EL (cell line): ENCODE measurements around the gene NR2E1.
A peak's percentile ranks its signal among the peaks of the same experiment; 100 is the strongest.

Source experiments
- DNase-seq: peaks from one replicate; pipeline ENCODE4 v3.0.0-alpha.2; 2016

Gene NR2E1

GRCh38 chr6:108165714-108166663 lies at the start of gene NR2E1:
Gene NR2E1 (plus strand): TSS chr6:108166022. CDS start chr6:108166766, 744 bp downstream.
- DNase-seq, result peak; percentile 32

- DNase-seq, result no peak
Measured at GRCh38 chr6:108116546-108117426, 49.0 kb upstream of the NR2E1 start.

GRCh38 chr6:108117427-108118358 lies 48.1 kb upstream of the NR2E1 start:
- DNase-seq, result peak; percentile 57

GRCh38 chr6:108118359-108118724 lies 47.5 kb upstream of the NR2E1 start:
- DNase-seq, result no peak

GRCh38 chr6:108118810-108119768 lies 46.7 kb upstream of the NR2E1 start:
- DNase-seq, result peak; percentile 32

- no peak for DNase-seq
Measured at GRCh38 chr6:108119769-108120141, 46.1 kb upstream of the NR2E1 start.

- no peak for DNase-seq
Measured at GRCh38 chr6:108120311-108120710, 45.5 kb upstream of the NR2E1 start.

- DNase-seq, result no peak
Measured at GRCh38 chr6:108121612-108122011, 44.2 kb upstream of the NR2E1 start.

- no peak for DNase-seq
Measured at GRCh38 chr6:108123481-108123929, 42.3 kb upstream of the NR2E1 start.

GRCh38 chr6:108123946-108124345 lies 41.9 kb upstream of the NR2E1 start:
- DNase-seq, result no peak

GRCh38 chr6:108127056-108127455 lies 38.8 kb upstream of the NR2E1 start:
- no peak for DNase-seq

- DNase-seq, result peak; percentile 38
Measured at GRCh38 chr6:108127826-108128225, 38.0 kb upstream of the NR2E1 start.

- no peak for DNase-seq
Measured at GRCh38 chr6:108130262-108130661, 35.6 kb upstream of the NR2E1 start.

- no peak for DNase-seq
Measured at GRCh38 chr6:108132863-108133262, 33.0 kb upstream of the NR2E1 start.

- peak; percentile 94 for DNase-seq
Measured at GRCh38 chr6:108133594-108134179, 32.1 kb upstream of the NR2E1 start.

- DNase-seq, result no peak
Measured at GRCh38 chr6:108134213-108134970, 31.4 kb upstream of the NR2E1 start.

GRCh38 chr6:108142240-108142639 lies 23.6 kb upstream of the NR2E1 start:
- DNase-seq, result no peak

GRCh38 chr6:108145639-108146038 lies 20.2 kb upstream of the NR2E1 start:
- no peak for DNase-seq

GRCh38 chr6:108152446-108152845 lies 13.4 kb upstream of the NR2E1 start:
- no peak for DNase-seq
